ENCODE results near the gene RAB19.

RAB19 gene

GRCh38 chr7:140418653-140419052 lies 14.8 kb downstream of the RAB19 start:
- TF ChIP-seq, protein P1, sequence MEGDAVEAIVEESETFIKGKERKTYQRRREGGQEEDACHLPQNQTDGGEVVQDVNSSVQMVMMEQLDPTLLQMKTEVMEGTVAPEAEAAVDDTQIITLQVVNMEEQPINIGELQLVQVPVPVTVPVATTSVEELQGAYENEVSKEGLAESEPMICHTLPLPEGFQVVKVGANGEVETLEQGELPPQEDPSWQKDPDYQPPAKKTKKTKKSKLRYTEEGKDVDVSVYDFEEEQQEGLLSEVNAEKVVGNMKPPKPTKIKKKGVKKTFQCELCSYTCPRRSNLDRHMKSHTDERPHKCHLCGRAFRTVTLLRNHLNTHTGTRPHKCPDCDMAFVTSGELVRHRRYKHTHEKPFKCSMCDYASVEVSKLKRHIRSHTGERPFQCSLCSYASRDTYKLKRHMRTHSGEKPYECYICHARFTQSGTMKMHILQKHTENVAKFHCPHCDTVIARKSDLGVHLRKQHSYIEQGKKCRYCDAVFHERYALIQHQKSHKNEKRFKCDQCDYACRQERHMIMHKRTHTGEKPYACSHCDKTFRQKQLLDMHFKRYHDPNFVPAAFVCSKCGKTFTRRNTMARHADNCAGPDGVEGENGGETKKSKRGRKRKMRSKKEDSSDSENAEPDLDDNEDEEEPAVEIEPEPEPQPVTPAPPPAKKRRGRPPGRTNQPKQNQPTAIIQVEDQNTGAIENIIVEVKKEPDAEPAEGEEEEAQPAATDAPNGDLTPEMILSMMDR (conservative IDR thresholded peaks at IDR 0.05; ENCODE audit: low read depth, low read length) = no peak
- DNase-seq (ENCODE audit: low read depth) = no peak
- H3K4me3 ChIP-seq (ENCODE audit: low read length) = no peak overlapping the region

- TF ChIP-seq, protein P1 (conservative IDR thresholded peaks at IDR 0.05; ENCODE audit: low read depth, low read length) = no peak
- H3K4me3 ChIP-seq (ENCODE audit: low read length) = no peak overlapping the region
Observed at GRCh38 chr7:140421521-140421920, 17.7 kb downstream of the RAB19 start.

DNA sequence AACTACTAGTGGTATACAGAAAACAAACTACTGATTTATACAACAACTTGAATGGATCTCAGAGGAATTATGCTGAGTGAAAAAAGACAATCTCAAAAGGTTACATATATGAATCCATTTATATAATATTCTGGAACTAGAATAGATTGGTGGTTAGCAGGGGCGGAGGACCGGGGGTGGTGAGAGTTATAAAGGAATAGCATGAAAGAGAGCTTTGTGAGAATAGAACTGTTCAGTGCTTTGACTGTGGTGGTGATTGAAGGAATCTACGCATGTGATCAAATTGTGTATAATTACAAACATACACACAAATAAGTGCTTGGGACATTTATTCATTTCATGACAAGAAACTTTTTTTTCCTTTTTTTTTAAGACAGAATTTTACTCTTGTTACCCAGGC lies 19.6 kb downstream of the RAB19 start:
- no peak overlapping the region for H3K4me3 ChIP-seq (ENCODE audit: low read length)
- no peak for DNase-seq (ENCODE audit: low read depth)
- TF ChIP-seq, protein P1 (conservative IDR thresholded peaks at IDR 0.05; ENCODE audit: low read depth, low read length) = no peak

More at GRCh38 chr7:140421521-140421920, 17.7 kb downstream of the RAB19 start:
- DNase-seq (ENCODE audit: low read depth) = no peak

DNA sequence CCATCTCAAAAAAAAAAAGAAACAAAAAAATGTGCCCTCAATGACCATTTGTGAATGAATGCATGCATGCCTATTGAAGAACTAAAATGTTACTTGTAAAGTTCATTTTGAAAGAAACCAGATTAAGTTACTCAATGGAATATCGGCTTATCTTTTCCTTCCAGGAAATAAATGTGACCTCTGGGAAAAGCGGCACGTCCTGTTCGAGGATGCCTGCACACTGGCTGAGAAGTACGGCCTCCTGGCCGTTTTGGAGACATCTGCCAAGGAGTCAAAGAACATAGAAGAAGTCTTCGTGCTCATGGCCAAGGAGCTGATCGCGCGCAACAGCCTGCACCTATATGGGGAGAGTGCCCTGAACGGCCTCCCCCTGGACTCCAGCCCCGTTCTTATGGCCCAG lies 21.9 kb downstream of the RAB19 start:
- TF ChIP-seq, protein P1 (conservative IDR thresholded peaks at IDR 0.05; ENCODE audit: low read depth, low read length) = no peak
- DNase-seq (ENCODE audit: low read depth) = no peak
- H3K4me3 ChIP-seq (ENCODE audit: low read length) = no peak overlapping the region

GRCh38 chr7:140426130-140426529 lies 22.3 kb downstream of the RAB19 start:
- TF ChIP-seq, protein P1 (conservative IDR thresholded peaks at IDR 0.05; ENCODE audit: low read depth, low read length) = no peak
- no peak for DNase-seq (ENCODE audit: low read depth)
- H3K4me3 ChIP-seq (ENCODE audit: low read length) = no peak overlapping the region

DNA sequence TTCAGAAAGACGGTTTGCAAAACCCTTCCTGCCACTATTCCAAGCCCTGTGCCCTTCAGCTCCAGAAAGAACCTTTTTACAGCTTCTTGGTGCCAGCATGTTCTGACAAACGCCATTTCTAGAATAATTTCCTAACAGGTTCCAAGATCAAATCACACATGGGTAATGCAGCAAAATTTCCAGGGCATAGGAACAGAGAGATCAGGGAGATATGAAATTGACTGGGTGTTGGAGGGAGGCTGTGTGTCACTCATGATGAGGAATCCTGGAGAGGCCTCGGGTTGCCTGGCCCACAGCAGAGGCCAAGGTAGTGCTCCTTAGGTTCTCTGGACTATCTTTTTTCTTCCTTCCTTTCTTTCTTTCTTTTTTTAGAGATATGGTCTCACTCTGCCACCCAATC lies 29.5 kb downstream of the RAB19 start:
- H3K4me3 ChIP-seq (ENCODE audit: low read length) = no peak overlapping the region
- DNase-seq (ENCODE audit: low read depth) = no peak
- TF ChIP-seq, protein P1 (conservative IDR thresholded peaks at IDR 0.05; ENCODE audit: low read depth, low read length) = no peak

DNA sequence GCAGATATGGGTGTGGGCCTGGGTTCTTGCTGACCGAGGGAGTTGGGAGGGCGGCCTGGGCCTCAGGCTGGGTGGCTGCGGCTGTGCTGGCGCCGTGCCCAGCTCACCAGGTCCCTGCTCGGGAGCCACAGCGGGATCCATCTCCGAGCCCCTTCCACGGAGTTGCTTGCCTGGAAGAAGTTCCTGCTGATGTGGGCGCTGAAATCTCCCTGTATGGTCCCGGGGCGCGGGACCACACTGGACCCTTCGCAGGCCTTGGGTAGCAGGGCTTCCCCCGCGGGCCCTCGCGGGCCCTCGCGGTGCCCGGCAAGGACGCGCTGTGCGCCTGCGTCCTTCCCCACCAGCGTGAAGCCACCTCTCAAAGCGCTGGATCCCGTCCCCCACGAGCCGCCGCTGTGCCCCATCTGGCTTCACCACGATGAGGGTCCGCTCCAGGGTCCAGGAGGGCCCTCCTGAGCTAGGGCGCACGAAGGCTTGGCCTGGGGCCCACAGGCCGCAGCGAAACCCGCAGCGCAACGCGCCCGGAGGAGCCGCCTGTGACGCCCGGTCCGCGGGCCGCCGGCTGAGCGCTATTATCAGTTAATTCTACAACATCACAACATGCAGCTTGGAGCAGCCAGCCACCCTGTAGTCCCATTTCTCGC lies 31.5 kb downstream of the RAB19 start:
- no peak for DNase-seq (ENCODE audit: low read depth)
- no peak overlapping the region for H3K4me3 ChIP-seq (ENCODE audit: low read length)
- TF ChIP-seq, protein P1 (conservative IDR thresholded peaks at IDR 0.05; ENCODE audit: low read depth, low read length) = no peak

All from retinal pigment epithelial cell (primary cell).